Stimulated activated naive B cell treated with anti-CD40 and anti-IgM and Interleukin-4, amounts not matched to agents 10 μg/mL and 1 μg/mL and 100 μg/mL, for 72 hours (primary cell): ENCODE results near the gene XRCC2.
"Not testable (repeated sequence)": the region's sequence is repeated elsewhere in the genome, so short reads cannot be mapped to it uniquely, and the experiment has no call there.

ENCODE experiments used
- ATAC-seq, 2 donors: fragments of 150-1000 bp; cut with Tn5 transposase; replicated peaks; 2 replicates each; pipeline ENCODE4 v1.10.0; 2021; ENCODE audit warnings: moderate library complexity in 1 of 2
- DNase-seq: peaks from one replicate; pipeline ENCODE4 v3.0.0; 2021
- H3K27ac Mint-ChIP-seq: one replicate; pipeline ENCODE4 v1.8.0; 2022; ENCODE audit warnings: mild to moderate bottlenecking, mixed read lengths
- H3K27me3 Mint-ChIP-seq, 2 donors: one replicate each; pipeline ENCODE4 v1.8.0; 2022; ENCODE audit warnings: mixed read lengths in 2 of 2
- H3K36me3 Mint-ChIP-seq, 2 donors: one replicate each; pipeline ENCODE4 v1.8.0; 2022; ENCODE audit warnings: mixed read lengths in 2 of 2, mild to moderate bottlenecking in 1 of 2
- H3K4me1 Mint-ChIP-seq, 2 donors: one replicate each; pipeline ENCODE4 v1.8.0; 2022; ENCODE audit warnings: mixed read lengths in 2 of 2, mild to moderate bottlenecking in 1 of 2
- H3K4me3 Mint-ChIP-seq, 2 donors: one replicate each; pipeline ENCODE4 v1.8.0; 2022; ENCODE audit warnings: mild to moderate bottlenecking in 2 of 2, mixed read lengths in 2 of 2, moderate library complexity in 1 of 2
- H3K9me3 Mint-ChIP-seq, 2 donors: one replicate each; pipeline ENCODE4 v1.8.0; 2022; ENCODE audit warnings: mixed read lengths in 2 of 2, mild to moderate bottlenecking in 1 of 2

Gene XRCC2

DNA sequence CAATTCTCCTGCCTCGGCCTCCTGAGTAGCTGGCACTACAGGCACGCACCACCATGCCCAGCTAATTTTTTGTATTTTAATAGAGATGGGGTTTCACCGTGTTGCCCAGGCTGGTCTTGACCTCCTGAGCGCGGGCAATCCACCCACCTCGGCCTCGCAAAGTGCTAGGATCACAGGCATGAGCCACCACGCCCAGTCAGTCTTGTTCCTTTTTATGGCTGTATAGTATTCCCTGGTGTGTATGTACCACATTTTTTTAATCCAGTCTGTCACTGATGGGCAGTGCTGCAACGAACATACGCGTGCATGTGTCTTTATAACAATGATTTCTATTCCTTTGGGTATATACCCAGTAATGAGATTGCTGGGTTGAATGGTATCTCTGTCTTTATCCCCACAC, 29.4 kb downstream of the XRCC2 start:
- not testable (repeated sequence) for H3K27ac Mint-ChIP-seq, H3K4me1 Mint-ChIP-seq, H3K9me3 Mint-ChIP-seq, H3K4me3 Mint-ChIP-seq, ATAC-seq, DNase-seq, H3K27me3 Mint-ChIP-seq
- peaks cover 9 to 19% of the 10 kb centered on the region in 2 donors for H3K36me3 Mint-ChIP-seq

DNA sequence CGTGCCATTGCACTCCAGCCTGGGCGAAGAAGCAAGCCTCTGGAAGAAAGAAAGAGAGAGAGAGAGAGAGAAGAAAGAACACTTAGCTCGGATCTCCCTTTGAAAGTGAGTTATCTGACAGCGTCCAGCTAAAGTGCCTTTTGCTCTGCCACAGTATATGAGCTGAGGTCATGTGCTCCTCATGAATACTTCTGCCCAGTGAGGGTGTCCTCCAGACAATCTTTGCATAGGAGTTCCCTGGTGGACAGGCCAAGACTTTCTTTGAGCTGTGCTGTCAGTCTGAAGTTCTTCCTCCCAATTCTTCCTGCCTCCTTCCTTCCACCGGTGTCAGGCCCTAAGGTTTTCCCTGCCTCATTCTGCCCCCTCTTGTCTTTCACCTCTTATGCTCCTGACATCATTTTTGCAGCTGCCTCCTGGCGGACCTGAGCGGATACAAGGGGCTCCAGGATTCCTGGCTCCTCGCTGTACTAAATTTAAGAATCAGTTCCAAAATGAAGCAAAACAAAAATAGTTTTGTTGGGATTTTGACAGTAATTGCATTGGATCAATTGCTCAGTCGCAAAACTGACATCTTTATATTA, 31.9 kb downstream of the XRCC2 start:
- Mint-ChIP-seq H3K27ac (no peak overlapping the region), H3K27me3 (no peaks in the 10 kb centered on the region), H3K36me3 (peaks cover 9 to 16% of the 10 kb centered on the region in 2 donors), H3K4me1 (no peaks in the 10 kb centered on the region), H3K4me3 (no peak overlapping the region), H3K9me3 (peaks cover 0 to 4% of the 10 kb centered on the region in 2 donors)
- DNase-seq (no peak), ATAC-seq (no peak)

DNA sequence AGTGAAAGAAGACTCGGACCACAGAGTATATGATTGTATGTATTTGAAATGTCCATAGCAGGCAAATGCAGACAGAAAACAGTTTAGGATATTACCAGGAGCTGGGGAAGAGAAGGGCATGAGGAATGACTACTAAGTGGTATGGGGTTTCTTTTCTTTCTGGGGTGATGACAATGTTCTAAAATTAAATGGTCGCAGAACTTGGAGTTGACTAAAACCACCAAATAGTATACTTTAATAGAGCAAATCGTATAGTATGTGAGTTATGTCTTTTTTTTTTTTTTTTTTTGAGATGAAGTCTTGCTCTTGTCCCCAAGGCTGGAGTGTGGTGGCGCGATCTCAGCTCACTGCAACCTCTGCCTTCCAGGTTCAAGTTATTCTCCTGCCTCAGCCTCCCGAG, 34.6 kb downstream of the XRCC2 start:
- no peak for ATAC-seq
- H3K4me3 Mint-ChIP-seq = no peak overlapping the region
- no peaks in the 10 kb centered on the region for H3K36me3 Mint-ChIP-seq
- no peak for DNase-seq
- no peaks in the 10 kb centered on the region for H3K9me3 Mint-ChIP-seq
- H3K27me3 Mint-ChIP-seq = no peaks in the 10 kb centered on the region
- no peak overlapping the region for H3K27ac Mint-ChIP-seq
- no peaks in the 10 kb centered on the region for H3K4me1 Mint-ChIP-seq

DNA sequence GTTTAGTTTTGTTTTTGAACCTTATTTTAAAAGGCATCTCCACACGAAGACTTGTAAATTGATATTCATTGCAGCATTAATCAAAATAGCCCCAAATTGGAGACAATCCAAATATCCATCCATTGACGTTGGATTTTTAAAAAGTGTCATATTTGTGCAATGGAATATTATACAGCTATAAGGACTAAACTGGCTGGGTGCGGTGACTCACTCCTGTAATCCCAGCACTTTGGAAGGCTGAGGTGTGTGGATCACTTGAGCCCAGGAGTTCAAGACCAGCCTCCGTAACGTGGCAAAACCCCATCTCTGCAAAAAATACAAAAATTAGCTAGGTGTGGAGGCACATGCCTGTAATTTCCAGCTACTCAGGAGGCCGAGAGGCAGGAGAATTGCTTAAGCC, 35.1 kb downstream of the XRCC2 start:
- Mint-ChIP-seq H3K27me3 (no peaks in the 10 kb centered on the region), H3K27ac (no peak overlapping the region), H3K9me3 (no peaks in the 10 kb centered on the region), H3K4me1 (no peaks in the 10 kb centered on the region), H3K4me3 (no peak overlapping the region), H3K36me3 (no peaks in the 10 kb centered on the region)
- no peak for ATAC-seq
- no peak for DNase-seq

DNA sequence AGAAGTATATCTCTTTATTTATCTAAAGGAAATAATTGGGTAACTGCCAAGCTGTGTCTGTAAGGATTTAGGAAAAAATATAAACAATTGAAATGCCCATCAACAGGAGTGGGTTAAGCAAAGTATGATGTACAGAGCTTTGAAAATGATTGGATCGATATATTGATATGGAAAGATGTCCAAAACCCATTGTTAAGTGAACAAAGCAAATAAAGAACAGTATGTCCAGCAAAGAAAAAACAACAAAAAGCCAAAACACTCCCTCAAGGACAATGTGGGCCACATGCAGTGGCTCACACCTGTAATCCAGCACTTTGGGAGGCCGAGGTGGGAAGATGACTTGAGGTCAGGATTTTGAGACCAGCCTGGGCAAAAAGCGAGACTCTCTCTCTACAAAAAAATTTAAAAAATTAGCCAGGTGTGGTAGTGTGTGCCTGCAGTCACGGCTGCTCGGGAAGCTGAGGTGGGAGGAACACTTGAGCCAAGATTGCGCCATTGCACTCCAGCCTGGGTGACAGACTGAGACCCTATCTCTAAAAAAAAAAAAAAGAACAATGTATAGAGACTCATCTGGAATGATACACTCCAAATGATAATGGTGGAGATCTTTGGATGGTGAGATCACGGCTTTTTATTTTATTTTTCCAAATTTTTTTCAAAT, 37.9 kb downstream of the XRCC2 start:
- no peaks in the 10 kb centered on the region for H3K4me1 Mint-ChIP-seq
- H3K27ac Mint-ChIP-seq = no peak overlapping the region
- H3K4me3 Mint-ChIP-seq = no peak overlapping the region
- ATAC-seq = no peak
- H3K36me3 Mint-ChIP-seq = no peaks in the 10 kb centered on the region
- DNase-seq = no peak
- no peaks in the 10 kb centered on the region for H3K9me3 Mint-ChIP-seq
- H3K27me3 Mint-ChIP-seq = peaks cover 0 to 14% of the 10 kb centered on the region in 2 donors

DNA sequence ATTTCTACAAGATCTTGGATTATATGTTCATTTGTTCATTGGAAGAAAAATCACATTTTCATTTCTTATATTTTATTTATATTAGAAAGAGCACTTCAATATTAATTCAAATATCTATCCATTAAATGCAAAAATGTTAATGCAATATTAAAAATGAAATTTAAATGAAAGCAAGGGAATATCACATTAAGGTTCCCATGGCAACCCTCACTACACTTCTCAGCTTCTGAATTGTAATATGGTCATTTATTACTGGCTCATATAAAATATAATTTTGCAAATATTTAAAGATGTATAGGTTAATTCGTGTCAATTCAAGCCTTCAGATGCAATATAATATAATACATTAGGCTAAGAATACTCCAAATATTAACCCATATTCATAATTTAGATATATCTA, 38.8 kb downstream of the XRCC2 start:
- H3K4me1 Mint-ChIP-seq = no peaks in the 10 kb centered on the region
- H3K36me3 Mint-ChIP-seq = no peaks in the 10 kb centered on the region
- ATAC-seq = no peak

DNA sequence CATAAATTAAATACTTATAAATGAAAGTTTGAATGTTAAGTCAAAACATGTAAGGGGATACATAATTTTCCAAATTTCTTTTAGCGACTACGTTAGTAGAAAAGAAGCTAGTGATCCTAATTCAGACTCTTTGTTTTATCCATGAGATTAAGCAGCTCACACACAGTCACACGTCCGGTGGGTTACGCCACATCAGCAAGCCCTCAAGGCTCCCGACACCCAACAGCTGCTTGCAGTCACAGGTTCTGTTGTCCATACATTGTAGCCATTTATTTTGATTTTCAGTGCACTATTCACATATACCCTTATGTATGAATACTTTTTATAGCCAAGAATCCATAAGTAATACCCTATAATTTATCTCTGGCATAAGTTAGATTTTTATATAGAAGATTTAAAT, 39.5 kb downstream of the XRCC2 start:
- Mint-ChIP-seq H3K4me3 (no peak overlapping the region), H3K27me3 (peaks cover 0 to 14% of the 10 kb centered on the region in 2 donors), H3K9me3 (no peaks in the 10 kb centered on the region), H3K4me1 (no peaks in the 10 kb centered on the region), H3K36me3 (no peaks in the 10 kb centered on the region), H3K27ac (no peak overlapping the region)
- ATAC-seq (no peak), DNase-seq (no peak)

More for the DNA sequence above, 38.8 kb downstream of the XRCC2 start:
- Mint-ChIP-seq H3K4me3 (no peak overlapping the region), H3K27me3 (peaks cover 0 to 14% of the 10 kb centered on the region in 2 donors), H3K27ac (no peak overlapping the region), H3K9me3 (no peaks in the 10 kb centered on the region)
- no peak for DNase-seq

DNA sequence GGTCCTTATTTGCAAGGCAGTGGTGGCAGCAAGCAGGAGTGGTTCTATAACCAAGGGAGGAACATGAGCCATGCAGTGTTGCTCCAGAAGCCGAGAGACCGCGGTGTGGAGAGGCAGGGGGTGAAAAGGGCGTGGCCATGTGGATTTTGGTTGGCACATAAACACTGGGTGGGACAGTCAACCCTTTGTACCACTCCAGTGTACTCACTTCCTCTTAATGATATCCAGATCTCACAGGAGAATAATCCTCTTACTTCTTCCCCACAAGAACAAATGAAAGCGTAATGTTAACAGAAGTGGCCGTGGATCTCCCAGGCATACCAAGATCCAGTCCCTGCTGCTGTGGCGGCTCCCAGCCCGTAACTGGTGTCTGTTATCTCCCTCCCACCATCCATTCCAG, 42.4 kb downstream of the XRCC2 start:
- H3K36me3 Mint-ChIP-seq = no peaks in the 10 kb centered on the region
- H3K27me3 Mint-ChIP-seq = peaks cover 4 to 20% of the 10 kb centered on the region in 2 donors
- ATAC-seq (no peak), DNase-seq (no peak)
- H3K4me1 Mint-ChIP-seq = no peaks in the 10 kb centered on the region
- no peak overlapping the region for H3K4me3 Mint-ChIP-seq
- H3K9me3 Mint-ChIP-seq = no peaks in the 10 kb centered on the region
- no peak overlapping the region for H3K27ac Mint-ChIP-seq

DNA sequence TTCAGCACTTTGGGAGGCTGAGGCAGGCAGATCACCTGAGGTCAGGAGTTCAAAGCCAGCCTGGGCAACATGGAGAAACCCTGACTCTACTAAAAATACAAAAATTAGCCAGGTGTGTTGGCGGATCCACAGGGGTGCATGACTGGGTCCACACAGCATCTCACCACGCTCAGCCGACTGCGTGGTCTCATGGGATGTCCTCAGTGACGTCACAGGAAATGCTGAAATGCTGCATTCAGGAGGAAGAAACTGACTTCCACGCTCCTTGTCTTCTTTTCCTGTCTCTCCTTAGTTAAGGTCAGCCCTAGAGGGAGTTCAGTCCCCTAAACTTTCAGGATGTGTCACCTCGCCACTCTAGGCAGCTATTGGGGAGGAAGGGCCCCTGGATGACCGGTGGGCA, 42.9 kb downstream of the XRCC2 start:
- no peaks in the 10 kb centered on the region for H3K9me3 Mint-ChIP-seq
- no peak overlapping the region for H3K4me3 Mint-ChIP-seq
- no peaks in the 10 kb centered on the region for H3K36me3 Mint-ChIP-seq
- H3K4me1 Mint-ChIP-seq = no peaks in the 10 kb centered on the region
- no peak for DNase-seq
- H3K27ac Mint-ChIP-seq = no peak overlapping the region
- peaks cover 4 to 20% of the 10 kb centered on the region in 2 donors for H3K27me3 Mint-ChIP-seq
- no peak for ATAC-seq

DNA sequence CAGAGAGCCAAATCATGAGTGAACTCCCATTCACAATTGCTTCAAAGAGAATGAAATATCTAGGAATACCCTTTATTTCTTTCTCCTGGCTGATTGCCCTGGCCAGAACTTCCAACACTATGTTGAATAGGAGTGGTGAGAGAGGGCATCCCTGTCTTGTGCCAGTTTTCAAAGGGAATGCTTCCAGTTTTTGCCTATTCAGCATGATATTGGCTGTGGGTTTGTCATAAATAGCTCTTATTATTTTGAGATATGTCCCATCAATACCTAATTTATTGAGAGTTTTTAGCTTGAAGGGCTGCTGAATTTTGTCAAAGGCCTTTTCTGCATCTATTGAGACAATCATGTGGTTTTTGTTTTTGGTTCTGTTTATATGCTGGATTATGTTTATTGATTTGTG, 47.2 kb downstream of the XRCC2 start:
- not testable (repeated sequence) for H3K27ac Mint-ChIP-seq, H3K9me3 Mint-ChIP-seq

DNA sequence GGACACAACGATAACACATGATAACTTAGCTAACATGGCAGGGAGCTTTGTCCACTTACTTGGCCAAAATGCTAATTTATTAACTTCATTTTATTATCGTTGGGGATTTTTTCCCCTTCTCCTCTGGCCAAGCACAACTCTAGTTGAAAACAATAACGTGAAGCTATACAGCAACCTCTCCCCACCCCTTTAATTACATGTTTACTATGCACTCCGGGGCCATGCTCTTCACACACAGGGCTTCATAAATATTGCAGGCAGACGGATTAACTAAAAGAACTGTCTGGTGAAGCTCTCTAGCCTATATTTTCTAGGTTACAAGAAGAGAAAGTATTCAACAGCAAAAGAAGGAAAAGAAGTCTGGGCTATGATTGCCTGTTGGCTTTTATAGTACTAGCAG, 51.7 kb downstream of the XRCC2 start:
- Mint-ChIP-seq H3K4me1 (no peaks in the 10 kb centered on the region), H3K9me3 (peaks cover 0 to 3% of the 10 kb centered on the region in 2 donors)

More for the DNA sequence above, 47.2 kb downstream of the XRCC2 start:
- H3K4me1 Mint-ChIP-seq, H3K4me3 Mint-ChIP-seq, ATAC-seq, DNase-seq, H3K36me3 Mint-ChIP-seq: not testable (repeated sequence)
- peaks cover 8 to 14% of the 10 kb centered on the region in 2 donors for H3K27me3 Mint-ChIP-seq

DNA sequence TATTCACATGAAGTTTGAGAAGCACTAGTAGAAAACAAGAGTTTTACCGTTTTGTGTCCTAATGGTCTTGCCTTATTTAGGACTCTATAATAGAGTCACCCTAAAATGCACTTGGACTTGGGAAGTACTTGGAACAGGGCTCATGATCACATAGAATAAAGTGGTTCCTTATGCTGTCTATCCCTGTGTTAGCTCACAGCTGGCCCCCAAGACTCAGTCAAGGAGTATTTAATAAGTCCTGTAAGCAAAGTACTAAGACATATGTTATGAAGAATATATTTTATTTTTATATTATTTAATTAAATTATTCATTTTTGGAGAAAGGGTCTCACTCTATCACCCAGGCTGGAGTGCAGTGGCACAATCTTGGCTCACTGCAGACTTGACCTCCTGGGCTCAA, 54.5 kb downstream of the XRCC2 start:
- H3K4me1 Mint-ChIP-seq = no peaks in the 10 kb centered on the region
- DNase-seq (no peak), ATAC-seq (no peak)
- peaks cover 0 to 3% of the 10 kb centered on the region in 2 donors for H3K9me3 Mint-ChIP-seq
- H3K36me3 Mint-ChIP-seq = peaks cover 0 to 2% of the 10 kb centered on the region in 2 donors
- no peak overlapping the region for H3K27ac Mint-ChIP-seq
- peaks cover 0 to 3% of the 10 kb centered on the region in 2 donors for H3K27me3 Mint-ChIP-seq
- no peak overlapping the region for H3K4me3 Mint-ChIP-seq

More for the DNA sequence above, 51.7 kb downstream of the XRCC2 start:
- H3K36me3 Mint-ChIP-seq = peaks cover 0 to 2% of the 10 kb centered on the region in 2 donors
- DNase-seq (no peak), ATAC-seq (no peak)
- no peak overlapping the region for H3K4me3 Mint-ChIP-seq
- H3K27me3 Mint-ChIP-seq = peaks cover 0 to 3% of the 10 kb centered on the region in 2 donors
- no peak overlapping the region for H3K27ac Mint-ChIP-seq

DNA sequence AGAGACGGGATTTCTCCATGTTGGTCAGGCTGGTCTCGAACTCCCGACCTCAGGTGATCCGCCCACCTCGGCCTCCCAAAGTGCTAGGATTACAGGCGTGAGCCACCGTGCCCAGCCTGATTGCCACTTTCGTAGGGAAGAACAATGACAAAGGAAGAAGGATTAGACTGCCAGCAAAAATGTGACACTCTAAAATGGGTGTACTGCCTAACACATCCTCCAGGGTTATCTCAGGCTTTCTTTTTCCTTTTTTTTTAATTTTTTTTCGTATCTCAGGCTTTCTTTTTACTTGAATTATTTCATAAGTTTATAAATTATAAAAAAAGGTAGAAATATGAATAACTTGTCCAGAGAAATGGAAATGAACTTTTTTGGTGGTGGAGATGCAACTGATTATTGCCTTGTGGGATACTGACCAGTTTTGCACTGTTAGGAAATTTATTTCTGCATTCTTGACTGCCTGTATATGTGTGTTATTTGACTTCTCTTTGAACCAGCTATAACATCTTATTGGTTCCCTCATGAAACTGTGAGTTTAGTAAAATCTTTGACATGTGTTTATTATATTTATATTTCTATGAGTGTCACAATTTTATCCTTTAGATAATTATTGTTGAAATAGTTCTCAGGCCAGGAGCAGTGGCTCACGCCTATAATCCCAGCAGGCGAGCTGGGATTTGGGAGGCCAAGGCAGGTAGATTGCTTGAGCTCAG, 56.8 kb downstream of the XRCC2 start:
- Mint-ChIP-seq H3K27me3 (peaks cover 0 to 3% of the 10 kb centered on the region in 2 donors), H3K9me3 (no peaks in the 10 kb centered on the region), H3K27ac (no peak overlapping the region), H3K4me1 (no peaks in the 10 kb centered on the region), H3K36me3 (no peaks in the 10 kb centered on the region), H3K4me3 (no peak overlapping the region)
- no peak for DNase-seq
- no peak for ATAC-seq

DNA sequence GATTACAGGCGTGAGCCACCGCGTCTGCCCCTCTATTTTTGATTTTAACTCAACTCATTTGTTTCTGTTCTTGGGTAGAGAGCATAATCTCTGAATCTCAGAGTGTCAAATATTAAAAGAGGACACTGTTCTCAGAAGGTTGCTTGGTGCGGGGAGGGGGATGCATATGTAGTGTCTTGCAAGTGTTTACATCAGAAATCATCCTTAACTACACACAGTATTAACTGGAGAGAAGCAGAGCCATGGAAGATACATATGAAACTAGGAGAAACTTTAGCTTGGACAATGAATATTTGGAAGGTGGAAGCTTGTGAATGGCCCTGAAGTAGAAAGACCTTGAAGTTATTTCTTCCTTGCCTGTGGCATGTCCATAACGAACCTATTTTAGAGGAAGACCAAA, 57.5 kb downstream of the XRCC2 start:
- no peaks in the 10 kb centered on the region for H3K4me1 Mint-ChIP-seq
- no peaks in the 10 kb centered on the region for H3K9me3 Mint-ChIP-seq
- no peak overlapping the region for H3K4me3 Mint-ChIP-seq
- DNase-seq (no peak), ATAC-seq (no peak)
- H3K27me3 Mint-ChIP-seq = peaks cover 0 to 3% of the 10 kb centered on the region in 2 donors
- H3K27ac Mint-ChIP-seq = no peak overlapping the region
- no peaks in the 10 kb centered on the region for H3K36me3 Mint-ChIP-seq

DNA sequence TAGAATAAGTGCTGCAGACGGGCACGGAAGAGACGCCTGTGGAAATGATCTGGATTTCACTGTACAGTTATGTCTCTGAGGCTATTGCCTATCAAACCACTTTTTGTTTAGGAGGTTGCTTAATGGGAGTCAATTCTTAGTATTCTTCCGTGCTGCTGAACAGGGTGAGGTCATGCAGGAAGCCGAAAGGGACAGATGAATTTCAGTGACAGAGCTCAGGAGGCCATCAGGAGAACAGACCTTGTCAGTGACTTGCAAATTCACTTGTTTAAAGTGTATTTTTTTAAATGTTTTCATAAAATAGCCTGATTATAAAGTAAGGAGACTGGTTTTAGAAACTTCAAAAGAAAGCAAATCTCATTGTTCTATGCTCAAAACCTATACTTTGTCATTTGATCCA, 58.9 kb downstream of the XRCC2 start:
- DNase-seq (no peak), ATAC-seq (no peak)
- Mint-ChIP-seq H3K4me1 (no peaks in the 10 kb centered on the region), H3K36me3 (no peaks in the 10 kb centered on the region), H3K9me3 (peaks cover 2 to 10% of the 10 kb centered on the region in 2 donors), H3K27me3 (peaks cover 0 to 3% of the 10 kb centered on the region in 2 donors), H3K4me3 (no peak overlapping the region), H3K27ac (no peak overlapping the region)
